Hematopoietic multipotent progenitor cell treated with erythropoietin and hydrocortisone succinate and interleukin-3 and kit ligand, for 8 days (in vitro differentiated cells): ENCODE results near the gene CTNNA1.
"Not testable (repeated sequence)": the region's sequence is repeated elsewhere in the genome, so short reads cannot be mapped to it uniquely, and the experiment has no call there.

Source experiments
- DNase-seq: peaks from one replicate; pipeline ENCODE4 v3.0.0-alpha.2; 2015

CTNNA1 gene

DNA sequence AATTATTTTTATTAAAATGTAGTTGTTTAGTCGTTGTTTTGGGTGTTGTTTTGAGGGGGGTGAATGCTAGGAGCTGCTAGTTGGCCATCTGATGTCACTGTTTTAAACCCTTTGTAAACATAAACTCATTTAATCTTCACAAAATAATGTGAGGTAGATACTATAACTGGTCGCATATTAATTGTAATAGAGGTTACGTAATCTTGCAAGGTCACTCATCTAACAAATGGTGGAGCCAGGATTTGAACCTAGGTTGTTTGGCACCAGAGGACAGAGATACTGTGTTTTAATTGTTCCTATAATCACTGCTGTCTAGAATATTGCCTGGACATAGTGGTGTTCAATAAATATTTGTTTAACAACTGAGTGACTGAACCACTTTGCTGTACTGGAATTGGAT lies 67.5 kb downstream of the CTNNA1 start:
- no peak for DNase-seq

DNA sequence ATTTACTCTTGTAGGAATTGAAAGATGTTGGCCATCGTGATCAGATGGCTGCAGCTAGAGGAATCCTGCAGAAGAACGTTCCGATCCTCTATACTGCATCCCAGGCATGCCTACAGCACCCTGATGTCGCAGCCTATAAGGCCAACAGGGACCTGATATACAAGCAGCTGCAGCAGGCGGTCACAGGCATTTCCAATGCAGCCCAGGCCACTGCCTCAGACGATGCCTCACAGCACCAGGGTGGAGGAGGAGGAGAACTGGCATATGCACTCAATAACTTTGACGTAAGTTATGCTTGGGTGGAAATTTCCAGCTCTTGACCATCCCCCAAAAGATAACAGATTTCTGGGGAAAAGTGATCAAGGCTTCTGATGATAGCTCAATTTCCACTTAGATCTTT lies 71.3 kb downstream of the CTNNA1 start:
- DNase-seq: peak; percentile 25

- DNase-seq: peak; percentile 29
Measured at GRCh38 chr5:138824924-138825863, 72.0 kb downstream of the CTNNA1 start.

- no peak for DNase-seq
Measured at GRCh38 chr5:138828556-138828955, 75.3 kb downstream of the CTNNA1 start.

DNA sequence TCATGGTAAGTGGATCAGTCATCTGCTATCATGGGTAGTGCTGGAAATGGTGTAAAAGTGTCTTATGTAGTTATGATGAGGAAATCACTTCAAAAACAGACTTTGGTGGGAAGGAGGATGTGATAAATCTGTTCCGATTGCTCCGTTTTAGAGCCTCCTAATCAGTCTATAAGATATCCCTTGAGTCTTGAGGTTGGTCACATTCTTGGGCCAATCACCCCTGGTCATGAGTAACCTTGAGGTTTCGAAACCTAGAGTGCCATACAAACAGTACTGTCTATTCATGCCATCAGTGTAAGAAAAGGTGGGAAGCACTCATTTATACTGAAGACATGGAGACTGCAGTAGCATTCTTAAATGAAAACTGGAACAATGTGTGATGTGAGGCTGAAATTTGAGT lies 76.1 kb downstream of the CTNNA1 start:
- DNase-seq: no peak

GRCh38 chr5:138831703-138832102 lies 78.5 kb downstream of the CTNNA1 start:
- DNase-seq: no peak

DNA sequence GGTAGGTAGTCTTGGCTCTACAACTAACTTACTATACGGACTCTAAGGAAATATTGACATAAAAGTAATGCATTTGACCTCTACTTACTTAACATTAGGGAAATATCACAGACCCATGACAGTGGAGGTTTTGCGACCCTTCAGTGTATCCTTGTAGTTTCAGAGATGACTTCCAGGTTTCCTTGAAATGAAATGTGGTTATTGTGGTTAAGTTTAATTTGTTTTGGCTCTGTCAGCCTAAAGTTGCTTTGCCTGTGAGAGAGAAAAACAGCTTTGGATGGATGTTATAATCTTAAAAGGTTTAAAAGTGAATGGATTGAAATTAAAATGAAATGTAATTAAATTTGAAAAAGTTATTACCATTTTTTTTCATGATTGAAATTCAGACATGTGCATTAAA lies 79.0 kb downstream of the CTNNA1 start:
- DNase-seq: no peak

GRCh38 chr5:138833080-138833479 lies 79.9 kb downstream of the CTNNA1 start:
- DNase-seq: no peak

- DNase-seq: no peak
Measured at GRCh38 chr5:138833726-138834480, 80.7 kb downstream of the CTNNA1 start.

DNA sequence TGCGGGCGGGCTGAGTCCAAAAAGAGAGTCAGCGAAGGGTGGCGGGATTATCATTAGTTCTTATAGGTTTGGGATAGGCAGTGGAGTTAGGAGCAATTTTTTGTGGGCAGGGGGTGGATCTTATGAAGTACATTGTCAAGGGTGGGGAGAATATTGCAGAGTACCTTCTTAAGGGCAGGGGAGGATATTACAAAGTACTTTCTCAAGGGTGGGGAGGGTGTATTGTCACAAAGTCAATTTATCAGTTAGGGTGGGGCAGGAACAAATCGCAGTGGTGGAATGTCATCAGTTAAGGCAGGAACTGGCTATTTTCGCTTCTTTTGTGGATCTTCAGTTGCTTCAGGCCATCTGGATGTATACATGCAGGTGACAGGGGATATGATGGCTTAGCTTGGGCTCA lies 81.6 kb downstream of the CTNNA1 start:
- not testable (repeated sequence) for DNase-seq

GRCh38 chr5:138837160-138837559 lies 83.9 kb downstream of the CTNNA1 start:
- no peak for DNase-seq

GRCh38 chr5:138840103-138840502 lies 86.9 kb downstream of the CTNNA1 start:
- DNase-seq: no peak

- no peak for DNase-seq
Measured at GRCh38 chr5:138841531-138841930, 88.3 kb downstream of the CTNNA1 start.

DNA sequence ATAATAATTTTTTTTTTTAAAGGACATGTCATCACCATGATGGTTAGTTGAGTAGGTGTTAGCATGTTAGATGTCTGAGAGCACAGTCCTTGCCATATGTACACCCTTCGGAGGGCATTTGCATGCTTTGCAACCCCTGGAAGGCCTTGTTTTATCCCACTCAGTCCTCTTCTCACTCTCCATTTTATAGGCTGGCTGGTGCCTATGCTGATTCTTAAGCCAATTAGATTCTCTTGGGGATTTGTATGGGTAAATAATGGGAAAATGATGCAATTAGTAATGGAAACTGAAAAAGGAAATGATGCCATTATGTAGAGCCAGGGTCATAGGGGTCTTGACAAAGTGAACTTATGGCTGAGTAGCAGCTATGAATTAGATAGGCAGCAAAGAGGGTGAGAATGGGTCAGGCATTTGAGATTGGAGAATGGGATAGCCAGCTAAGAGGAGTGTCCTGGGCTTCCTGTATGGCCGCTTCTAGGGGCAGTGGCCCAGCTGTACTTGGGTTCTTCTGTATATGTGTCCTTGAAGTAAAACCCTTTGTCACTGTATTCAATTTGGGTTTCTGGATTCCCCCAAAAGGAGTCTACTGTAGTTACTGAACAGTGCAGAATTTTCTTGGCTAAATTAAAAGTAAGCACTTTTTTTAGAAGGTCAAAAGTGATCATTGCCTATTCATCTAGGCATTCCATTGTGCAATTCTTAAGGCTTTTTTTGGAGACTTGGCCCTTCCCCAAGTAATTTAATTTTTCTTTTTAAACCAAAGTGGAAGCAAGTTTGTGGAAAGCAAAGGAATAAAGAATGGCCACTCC lies 90.3 kb downstream of the CTNNA1 start:
- DNase-seq: no peak

- DNase-seq: no peak
Measured at GRCh38 chr5:138844125-138844461, 90.9 kb downstream of the CTNNA1 start.

DNA sequence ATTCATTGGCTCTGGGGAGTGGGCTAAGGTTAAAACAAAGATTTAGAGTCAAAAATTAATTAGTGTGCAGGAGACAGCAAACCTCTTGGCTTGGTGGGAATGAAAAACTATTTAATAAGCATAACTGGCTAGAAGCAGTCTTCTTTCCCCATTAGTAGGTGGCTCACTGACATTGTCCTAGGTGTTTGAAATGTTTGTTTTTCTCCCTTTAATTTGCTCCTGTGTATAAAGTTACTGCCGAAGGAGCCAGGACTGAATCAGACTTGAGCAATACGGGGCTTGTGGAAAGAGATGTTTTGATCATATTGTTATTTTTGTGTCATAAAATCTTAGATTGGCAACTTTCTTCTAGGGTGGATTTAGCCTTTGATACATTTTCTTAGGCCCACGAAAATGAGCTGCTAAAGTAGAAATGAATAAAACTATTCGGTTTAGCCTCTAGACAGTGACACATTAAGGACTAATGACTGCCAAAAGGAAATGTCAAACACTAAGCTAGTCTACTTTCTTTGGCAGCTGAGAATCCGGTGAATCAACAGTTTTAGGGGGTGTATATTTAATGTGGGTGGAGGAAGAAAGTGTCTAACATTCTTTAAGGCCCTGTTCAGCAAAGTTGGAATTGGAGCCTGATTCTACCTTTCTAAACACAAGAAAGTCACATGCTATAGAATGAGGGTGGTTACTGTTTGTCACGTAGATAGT lies 91.7 kb downstream of the CTNNA1 start:
- no peak for DNase-seq

GRCh38 chr5:138849439-138849838 lies 96.2 kb downstream of the CTNNA1 start:
- peak; percentile 19 for DNase-seq

DNA sequence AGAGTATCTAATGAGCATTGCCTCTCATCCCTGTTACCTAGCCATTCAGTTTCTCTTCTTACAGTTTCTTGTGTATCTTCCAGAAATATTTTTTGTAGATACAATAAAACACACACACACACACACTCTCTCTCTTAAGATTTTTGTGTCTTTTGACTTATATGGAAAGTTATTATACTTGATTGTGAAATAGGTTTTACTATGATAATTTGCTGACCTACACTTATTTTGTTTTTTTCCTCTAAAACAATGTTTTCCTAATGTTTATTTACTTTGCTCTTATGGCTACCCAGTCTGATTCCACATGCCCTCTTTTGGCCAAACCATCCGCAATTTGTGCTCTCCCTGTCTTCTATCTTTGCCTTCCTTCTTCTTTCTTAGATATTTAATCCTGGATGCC lies 96.7 kb downstream of the CTNNA1 start:
- DNase-seq: no peak

DNA sequence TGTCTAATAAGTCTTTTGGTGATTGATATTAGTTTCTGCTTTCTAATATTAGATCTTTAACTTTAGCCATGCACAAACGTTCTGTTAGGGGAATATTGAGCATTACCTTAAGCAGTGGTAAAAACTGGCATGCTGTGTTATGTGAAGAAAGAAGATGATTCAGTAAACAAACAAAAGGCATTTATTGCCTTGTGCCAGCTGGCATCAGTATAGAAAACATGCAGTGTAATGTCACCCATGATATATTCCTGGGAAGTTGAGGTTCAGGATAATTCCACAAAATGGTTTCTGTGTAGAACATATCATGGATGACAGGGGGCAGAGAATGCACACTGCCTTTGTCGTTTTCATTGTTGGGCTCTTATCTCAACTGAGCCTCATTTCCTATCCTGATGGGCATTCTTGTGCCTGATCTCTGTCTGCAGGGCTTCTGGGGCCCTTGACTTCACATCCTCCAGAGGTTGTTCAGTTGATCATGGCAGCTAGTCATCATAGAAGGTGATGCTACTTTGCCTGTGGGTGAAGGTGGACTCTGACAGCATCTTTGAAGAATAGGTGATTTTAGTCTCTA lies 97.7 kb downstream of the CTNNA1 start:
- DNase-seq: peak; percentile 12

DNA sequence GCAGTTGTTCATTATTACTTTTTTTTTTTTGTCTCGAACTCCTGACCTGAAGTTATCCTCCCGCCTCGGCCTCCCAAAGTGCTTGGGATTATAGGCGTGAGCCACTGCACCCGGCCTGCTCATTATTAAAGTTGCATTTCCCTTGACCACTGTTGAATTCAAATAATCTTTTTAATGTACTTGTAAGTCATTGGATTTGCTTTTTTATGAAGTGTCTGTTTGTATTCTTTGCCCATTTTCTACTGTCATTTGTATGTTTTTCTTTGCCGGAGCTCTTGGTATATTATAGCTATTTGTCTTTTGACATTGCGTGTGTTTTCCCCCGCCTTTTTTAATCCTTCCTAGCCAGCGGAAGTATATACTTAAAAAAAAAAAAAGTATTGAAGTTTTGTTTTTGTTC lies 99.9 kb downstream of the CTNNA1 start:
- no peak for DNase-seq

GRCh38 chr5:138867011-138867410 lies 113.8 kb downstream of the CTNNA1 start:
- DNase-seq: no peak

GRCh38 chr5:138869038-138869437 lies 115.8 kb downstream of the CTNNA1 start:
- no peak for DNase-seq
